ENCODE results near the gene TSSK2. TPM values are rescaled to one million over a fixed set of nuclear protein-coding genes. Genes with fewer than 3 reads are reported as not detected.
A peak's percentile ranks its signal among the peaks of the same experiment; 100 is the strongest.
"Not testable (repeated sequence)": the region's sequence is repeated elsewhere in the genome, so short reads cannot be mapped to it uniquely, and the experiment has no call there.

TSSK2 gene
- polyA plus RNA-seq (2012; ENCODE audit: low read depth, missing spikeins) = not detected

GRCh38 chr22:19130959-19131684 is at the start of gene TSSK2:
Gene TSSK2, plus strand, starts transcription at chr22:19131308. Its CDS starts 92 bp downstream, at chr22:19131400.
- DNase-seq (ENCODE audit: insufficient read length, low spot score) = peak; percentile 22
- TF ChIP-seq SPI1 (IDR thresholded peaks at IDR 0.05; ENCODE audit: low read depth, low read length) = no peak
- TF ChIP-seq POLR2A (IDR thresholded peaks at IDR 0.05; ENCODE audit: low read depth, low read length) = no peak
- TF ChIP-seq POU2F2 (IDR thresholded peaks at IDR 0.05; ENCODE audit: low read depth, low read length) = no peak
- TF ChIP-seq POLR2AphosphoS5 (IDR thresholded peaks at IDR 0.05; ENCODE audit: low read depth, low read length) = no peak
- TF ChIP-seq TAF1 (IDR thresholded peaks at IDR 0.05; ENCODE audit: low read depth, low read length) = no peak
- TF ChIP-seq PAX5 (IDR thresholded peaks at IDR 0.05; ENCODE audit: insufficient read depth, low read length, severe bottlenecking) = no peak
- FAIRE-seq = no peak

- DNase-seq (ENCODE audit: insufficient read length, low spot score) (no peak), FAIRE-seq (peak; percentile 45)
- TF ChIP-seq SPI1 (IDR thresholded peaks at IDR 0.05; ENCODE audit: low read depth, low read length) (no peak), TAF1 (IDR thresholded peaks at IDR 0.05; ENCODE audit: low read depth, low read length) (no peak), POU2F2 (IDR thresholded peaks at IDR 0.05; ENCODE audit: low read depth, low read length) (no peak), PAX5 (IDR thresholded peaks at IDR 0.05; ENCODE audit: insufficient read depth, low read length, severe bottlenecking) (no peak), POLR2A (IDR thresholded peaks at IDR 0.05; ENCODE audit: low read depth, low read length) (no peak), POLR2AphosphoS5 (IDR thresholded peaks at IDR 0.05; ENCODE audit: low read depth, low read length) (no peak)
Observed at GRCh38 chr22:19081351-19081750, 49.8 kb upstream of the TSSK2 start.

GRCh38 chr22:19082101-19082500 is 49.0 kb upstream of the TSSK2 start:
- no peak for DNase-seq (ENCODE audit: insufficient read length, low spot score)
- FAIRE-seq = no peak
- TF ChIP-seq TAF1 (IDR thresholded peaks at IDR 0.05; ENCODE audit: low read depth, low read length) (no peak), SPI1 (IDR thresholded peaks at IDR 0.05; ENCODE audit: low read depth, low read length) (no peak), POLR2A (IDR thresholded peaks at IDR 0.05; ENCODE audit: low read depth, low read length) (no peak), PAX5 (IDR thresholded peaks at IDR 0.05; ENCODE audit: insufficient read depth, low read length, severe bottlenecking) (no peak), POU2F2 (IDR thresholded peaks at IDR 0.05; ENCODE audit: low read depth, low read length) (no peak)

DNA sequence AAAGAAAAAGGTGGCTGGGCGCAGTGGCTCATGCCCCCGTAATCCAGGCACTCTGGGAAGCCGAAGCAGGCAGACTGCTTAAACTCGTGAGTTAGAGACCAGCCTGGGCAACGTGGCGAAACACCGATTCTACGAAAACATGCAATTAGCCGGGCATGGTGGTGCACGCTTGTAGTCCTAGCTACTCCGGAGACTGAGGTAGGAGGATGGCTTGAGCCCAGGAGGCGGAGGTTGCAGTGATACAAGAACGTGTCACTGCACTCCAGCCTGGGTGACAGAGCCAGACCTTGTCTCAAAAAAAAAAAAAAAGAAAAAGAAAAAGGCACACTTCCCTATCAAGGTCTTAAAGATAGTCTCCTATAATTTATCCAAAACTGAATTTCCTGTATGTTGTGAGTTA is 48.3 kb upstream of the TSSK2 start:
- FAIRE-seq = no peak

DNA sequence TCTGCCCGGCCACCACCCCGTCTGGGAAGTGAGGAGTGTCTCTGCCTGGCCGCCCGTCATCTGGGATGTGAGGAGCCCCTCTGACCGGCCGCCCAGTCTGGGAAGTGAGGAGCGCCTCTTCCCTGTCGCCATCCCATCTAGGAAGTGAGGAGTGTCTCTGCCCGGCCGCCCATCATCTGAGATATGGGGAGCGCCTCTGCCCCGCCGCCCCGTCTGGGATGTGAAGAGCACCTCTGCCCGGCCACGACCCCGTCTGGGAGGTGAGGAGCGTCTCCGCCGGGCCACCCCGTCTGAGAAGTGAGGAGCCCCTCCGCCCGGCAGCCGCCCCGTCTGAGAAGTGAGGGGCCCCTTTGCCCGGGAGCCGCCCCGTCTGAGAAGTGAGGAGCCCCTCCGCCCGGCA is 47.0 kb upstream of the TSSK2 start:
- not testable (repeated sequence) for DNase-seq (ENCODE audit: insufficient read length, low spot score); FAIRE-seq

More for the DNA sequence above, 48.3 kb upstream of the TSSK2 start:
- DNase-seq (ENCODE audit: insufficient read length, low spot score) = no peak
- no peak for TF ChIP-seq POLR2A (IDR thresholded peaks at IDR 0.05; ENCODE audit: low read depth, low read length)
- TF ChIP-seq TAF1 (IDR thresholded peaks at IDR 0.05; ENCODE audit: low read depth, low read length) = no peak
- no peak for TF ChIP-seq POLR2AphosphoS5 (IDR thresholded peaks at IDR 0.05; ENCODE audit: low read depth, low read length)
- TF ChIP-seq POU2F2 (IDR thresholded peaks at IDR 0.05; ENCODE audit: low read depth, low read length) = no peak
- no peak for TF ChIP-seq SPI1 (IDR thresholded peaks at IDR 0.05; ENCODE audit: low read depth, low read length)
- TF ChIP-seq PAX5 (IDR thresholded peaks at IDR 0.05; ENCODE audit: insufficient read depth, low read length, severe bottlenecking) = no peak

DNA sequence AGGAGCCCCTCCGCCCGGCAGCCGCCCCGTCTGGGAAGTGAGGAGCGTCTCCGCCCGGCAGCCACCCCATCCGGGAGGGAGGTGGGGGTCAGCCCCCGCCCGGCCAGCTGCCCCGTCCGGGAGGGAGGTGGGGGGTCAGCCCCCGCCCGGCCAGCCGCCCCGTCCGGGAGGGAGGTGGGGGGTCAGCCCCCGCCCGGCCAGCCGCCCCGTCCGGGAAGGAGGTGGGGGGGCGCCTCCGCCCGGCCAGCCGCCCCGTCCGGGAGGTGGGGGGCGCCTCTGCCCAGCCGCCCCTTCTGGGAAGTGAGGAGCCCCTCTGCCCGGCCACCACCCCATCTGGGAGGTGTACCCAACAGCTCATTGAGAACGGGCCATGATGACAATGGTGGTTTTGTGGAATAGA is 46.5 kb upstream of the TSSK2 start:
- FAIRE-seq = not testable (repeated sequence)

DNA sequence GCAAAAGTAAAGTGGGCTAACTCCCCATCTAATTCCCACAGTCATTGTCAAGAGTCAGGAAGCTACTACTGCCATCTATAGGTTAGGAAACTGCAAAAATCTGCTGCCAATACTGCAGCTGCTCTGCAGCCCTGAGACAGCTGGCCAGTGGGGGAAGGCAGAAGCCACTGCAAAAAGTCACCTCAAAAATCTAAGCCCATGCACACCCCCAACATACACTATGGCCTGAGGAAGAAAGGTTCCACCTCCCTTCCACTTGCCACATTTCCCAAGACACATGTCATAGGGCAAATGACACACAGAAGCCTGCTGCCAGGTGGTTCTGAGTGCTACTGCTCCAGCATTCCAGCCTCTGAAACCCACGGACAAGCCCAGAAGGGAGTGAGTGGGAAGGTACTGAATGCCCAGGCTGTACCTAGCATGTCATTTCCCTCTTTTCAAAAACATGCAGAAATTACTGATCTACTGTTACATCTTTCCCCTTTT is 45.8 kb upstream of the TSSK2 start:
- no peak for DNase-seq (ENCODE audit: insufficient read length, low spot score)
- no peak for TF ChIP-seq PAX5 (IDR thresholded peaks at IDR 0.05; ENCODE audit: insufficient read depth, low read length, severe bottlenecking)
- no peak for TF ChIP-seq POU2F2 (IDR thresholded peaks at IDR 0.05; ENCODE audit: low read depth, low read length)
- TF ChIP-seq TAF1 (IDR thresholded peaks at IDR 0.05; ENCODE audit: low read depth, low read length) = no peak
- TF ChIP-seq SPI1 (IDR thresholded peaks at IDR 0.05; ENCODE audit: low read depth, low read length) = no peak
- TF ChIP-seq POLR2A (IDR thresholded peaks at IDR 0.05; ENCODE audit: low read depth, low read length) = no peak
- no peak for TF ChIP-seq POLR2AphosphoS5 (IDR thresholded peaks at IDR 0.05; ENCODE audit: low read depth, low read length)

More for the DNA sequence above, 46.5 kb upstream of the TSSK2 start:
- not testable (repeated sequence) for DNase-seq (ENCODE audit: insufficient read length, low spot score)

GRCh38 chr22:19086417-19086816 is 44.7 kb upstream of the TSSK2 start:
- no peak for DNase-seq (ENCODE audit: insufficient read length, low spot score)

More for the DNA sequence above, 45.8 kb upstream of the TSSK2 start:
- peak; percentile 85 for FAIRE-seq

GRCh38 chr22:19086896-19087295 is 44.2 kb upstream of the TSSK2 start:
- TF ChIP-seq POLR2AphosphoS5 (IDR thresholded peaks at IDR 0.05; ENCODE audit: low read depth, low read length) (no peak), POLR2A (IDR thresholded peaks at IDR 0.05; ENCODE audit: low read depth, low read length) (no peak), POU2F2 (IDR thresholded peaks at IDR 0.05; ENCODE audit: low read depth, low read length) (no peak), TAF1 (IDR thresholded peaks at IDR 0.05; ENCODE audit: low read depth, low read length) (no peak), PAX5 (IDR thresholded peaks at IDR 0.05; ENCODE audit: insufficient read depth, low read length, severe bottlenecking) (no peak), SPI1 (IDR thresholded peaks at IDR 0.05; ENCODE audit: low read depth, low read length) (no peak)
- FAIRE-seq (no peak), DNase-seq (ENCODE audit: insufficient read length, low spot score) (no peak)

More at GRCh38 chr22:19086417-19086816, 44.7 kb upstream of the TSSK2 start:
- no peak for FAIRE-seq
- TF ChIP-seq POLR2AphosphoS5 (IDR thresholded peaks at IDR 0.05; ENCODE audit: low read depth, low read length) = no peak
- no peak for TF ChIP-seq TAF1 (IDR thresholded peaks at IDR 0.05; ENCODE audit: low read depth, low read length)
- no peak for TF ChIP-seq POU2F2 (IDR thresholded peaks at IDR 0.05; ENCODE audit: low read depth, low read length)
- no peak for TF ChIP-seq PAX5 (IDR thresholded peaks at IDR 0.05; ENCODE audit: insufficient read depth, low read length, severe bottlenecking)
- no peak for TF ChIP-seq SPI1 (IDR thresholded peaks at IDR 0.05; ENCODE audit: low read depth, low read length)
- no peak for TF ChIP-seq POLR2A (IDR thresholded peaks at IDR 0.05; ENCODE audit: low read depth, low read length)
